WTC11 (cell line): ENCODE measurements around the gene TEX9. TPM values are rescaled to one million over a fixed set of nuclear protein-coding genes. Genes with fewer than 3 reads are reported as not detected.

Experiments used
- ATAC-seq: fragments of 200-7000 bp; cut with Tn5 transposase; 2 replicates; pipeline ENCODE4 v1.10.0; 2021; ENCODE audit warnings: mild to moderate bottlenecking, moderate library complexity
- CTCF ChIA-PET: fragments of 300-600 bp; sonication (Branson Sonifier 250); formaldehyde crosslinking; loops from one replicate; lab custom pipeline; 2021; ENCODE audit warnings: antibody characterized with exemption; lab: Charles Lee
- POLR2A ChIA-PET: fragments of 350-600 bp; sonication (Branson Sonifier 250); formaldehyde crosslinking; loops from one replicate; lab custom pipeline; 2021; ENCODE audit warnings: antibody characterized with exemption; lab: Charles Lee
- DNase-seq: peaks from one replicate; pipeline ENCODE4 v3.0.0; 2021; ENCODE audit warnings: low spot score
- H3K27ac Mint-ChIP-seq: 2 replicates; pipeline ENCODE4 v1.8.0; 2021; ENCODE audit warnings: mixed read lengths
- H3K27me3 Mint-ChIP-seq: 2 replicates; pipeline ENCODE4 v1.8.0; 2021; ENCODE audit warnings: low read depth, mild to moderate bottlenecking, moderate library complexity, mixed read lengths
- H3K36me3 Mint-ChIP-seq: 2 replicates; pipeline ENCODE4 v1.8.0; 2021; ENCODE audit warnings: mixed read lengths
- H3K4me1 Mint-ChIP-seq: 2 replicates; pipeline ENCODE4 v1.8.0; 2022; ENCODE audit warnings: mixed read lengths
- H3K4me3 Mint-ChIP-seq: 2 replicates; pipeline ENCODE4 v1.8.0; 2021; ENCODE audit warnings: mild to moderate bottlenecking, moderate library complexity, mixed read lengths
- H3K9me3 Mint-ChIP-seq: 2 replicates; pipeline ENCODE4 v1.8.0; 2021; ENCODE audit warnings: mixed read lengths
- AFF4 ChIP-seq: sonication (generic); formaldehyde crosslinking; IDR thresholded peaks from 2 replicates; pipeline ENCODE4 v1.8.1; 2023; ENCODE audit warnings: mild to moderate bottlenecking, missing genetic modification reagents, borderline replicate concordance
- CTCF ChIP-seq: fragments of 200-600 bp; IDR thresholded peaks from 2 replicates; pipeline ENCODE4 v1.8.0; 2022; ENCODE audit warnings: antibody characterized with exemption
- FOXJ3 ChIP-seq: sonication (generic); formaldehyde crosslinking; IDR thresholded peaks from 2 replicates; pipeline ENCODE4 v1.9.0; 2021; ENCODE audit warnings: missing genetic modification reagents, mild to moderate bottlenecking, borderline replicate concordance
- FOXK1 ChIP-seq: sonication (generic); formaldehyde crosslinking; IDR thresholded peaks from 2 replicates; pipeline ENCODE4 v1.8.0; 2022; ENCODE audit warnings: mild to moderate bottlenecking, moderate library complexity, missing genetic modification reagents
- GRHL2 ChIP-seq: fragments of 250-450 bp; sonication (Bioruptor Pico); IDR thresholded peaks from 2 replicates; pipeline ENCODE4 v1.8.0; 2022; ENCODE audit warnings: mild to moderate bottlenecking, moderate library complexity; ENCODE audit not compliant: insufficient replicate concordance, severe bottlenecking
- IRF2 ChIP-seq: sonication (generic); formaldehyde crosslinking; IDR thresholded peaks from 2 replicates; pipeline ENCODE4 v1.8.0; 2022; ENCODE audit warnings: low read depth, missing genetic modification reagents, borderline replicate concordance
- JUN ChIP-seq: sonication (generic); formaldehyde crosslinking; IDR thresholded peaks from 2 replicates; pipeline ENCODE4 v1.8.0; 2023; ENCODE audit warnings: mild to moderate bottlenecking, missing genetic modification reagents
- MXD4 ChIP-seq: fragments of 250-450 bp; sonication (Bioruptor Pico); IDR thresholded peaks from 2 replicates; pipeline ENCODE4 v1.8.0; 2021; ENCODE audit warnings: mild to moderate bottlenecking, moderate library complexity, borderline replicate concordance
- MYBL2 ChIP-seq: sonication (generic); formaldehyde crosslinking; IDR thresholded peaks from 2 replicates; pipeline ENCODE4 v1.8.1; 2023; ENCODE audit warnings: mild to moderate bottlenecking, moderate library complexity, missing genetic modification reagents
- NR1H2 ChIP-seq: sonication (generic); formaldehyde crosslinking; IDR thresholded peaks from 2 replicates; pipeline ENCODE4 v1.9.0; 2021; ENCODE audit warnings: mild to moderate bottlenecking, moderate library complexity, missing genetic modification reagents
- NR2C2 ChIP-seq: sonication (generic); formaldehyde crosslinking; IDR thresholded peaks from 2 replicates; pipeline ENCODE4 v1.8.0; 2022; ENCODE audit warnings: mild to moderate bottlenecking, missing genetic modification reagents
- RELA ChIP-seq: sonication (generic); formaldehyde crosslinking; IDR thresholded peaks from 2 replicates; pipeline ENCODE4 v1.8.1; 2022; ENCODE audit warnings: missing genetic modification reagents, mild to moderate bottlenecking, borderline replicate concordance
- SOX15 ChIP-seq: fragments of 250-450 bp; sonication (Bioruptor Pico); IDR thresholded peaks from 2 replicates; pipeline ENCODE4 v1.9.0; 2021; ENCODE audit warnings: mild to moderate bottlenecking
- TP53 ChIP-seq: sonication (generic); formaldehyde crosslinking; IDR thresholded peaks from 2 replicates; pipeline ENCODE4 v1.8.1; 2023; ENCODE audit warnings: mild to moderate bottlenecking, missing genetic modification reagents
- USF2 ChIP-seq: sonication (generic); formaldehyde crosslinking; IDR thresholded peaks from 2 replicates; pipeline ENCODE4 v1.8.1; 2023; ENCODE audit warnings: mild to moderate bottlenecking, missing genetic modification reagents, moderate library complexity
- ZNF263 ChIP-seq: sonication (generic); formaldehyde crosslinking; IDR thresholded peaks from 2 replicates; pipeline ENCODE4 v1.8.1; 2022; ENCODE audit warnings: low read depth, mild to moderate bottlenecking, moderate library complexity, missing genetic modification reagents
- total RNA-seq: library from RNA; stranded (reverse); gene quantifications from 3 replicates; pipeline ENCODE4 v1.2.3, GENCODE V29; 2021
- TF ChIP-seq, protein P1 (sequence below): sonication (generic); formaldehyde crosslinking; IDR thresholded peaks from 2 replicates; pipeline ENCODE4 v1.8.0; 2023; ENCODE audit warnings: missing genetic modification reagents, mild to moderate bottlenecking, borderline replicate concordance

The TEX9 gene
- total RNA-seq, 1 experiment from 2014 or later, result 12.2 TPM

- TF ChIP-seq, protein P1, sequence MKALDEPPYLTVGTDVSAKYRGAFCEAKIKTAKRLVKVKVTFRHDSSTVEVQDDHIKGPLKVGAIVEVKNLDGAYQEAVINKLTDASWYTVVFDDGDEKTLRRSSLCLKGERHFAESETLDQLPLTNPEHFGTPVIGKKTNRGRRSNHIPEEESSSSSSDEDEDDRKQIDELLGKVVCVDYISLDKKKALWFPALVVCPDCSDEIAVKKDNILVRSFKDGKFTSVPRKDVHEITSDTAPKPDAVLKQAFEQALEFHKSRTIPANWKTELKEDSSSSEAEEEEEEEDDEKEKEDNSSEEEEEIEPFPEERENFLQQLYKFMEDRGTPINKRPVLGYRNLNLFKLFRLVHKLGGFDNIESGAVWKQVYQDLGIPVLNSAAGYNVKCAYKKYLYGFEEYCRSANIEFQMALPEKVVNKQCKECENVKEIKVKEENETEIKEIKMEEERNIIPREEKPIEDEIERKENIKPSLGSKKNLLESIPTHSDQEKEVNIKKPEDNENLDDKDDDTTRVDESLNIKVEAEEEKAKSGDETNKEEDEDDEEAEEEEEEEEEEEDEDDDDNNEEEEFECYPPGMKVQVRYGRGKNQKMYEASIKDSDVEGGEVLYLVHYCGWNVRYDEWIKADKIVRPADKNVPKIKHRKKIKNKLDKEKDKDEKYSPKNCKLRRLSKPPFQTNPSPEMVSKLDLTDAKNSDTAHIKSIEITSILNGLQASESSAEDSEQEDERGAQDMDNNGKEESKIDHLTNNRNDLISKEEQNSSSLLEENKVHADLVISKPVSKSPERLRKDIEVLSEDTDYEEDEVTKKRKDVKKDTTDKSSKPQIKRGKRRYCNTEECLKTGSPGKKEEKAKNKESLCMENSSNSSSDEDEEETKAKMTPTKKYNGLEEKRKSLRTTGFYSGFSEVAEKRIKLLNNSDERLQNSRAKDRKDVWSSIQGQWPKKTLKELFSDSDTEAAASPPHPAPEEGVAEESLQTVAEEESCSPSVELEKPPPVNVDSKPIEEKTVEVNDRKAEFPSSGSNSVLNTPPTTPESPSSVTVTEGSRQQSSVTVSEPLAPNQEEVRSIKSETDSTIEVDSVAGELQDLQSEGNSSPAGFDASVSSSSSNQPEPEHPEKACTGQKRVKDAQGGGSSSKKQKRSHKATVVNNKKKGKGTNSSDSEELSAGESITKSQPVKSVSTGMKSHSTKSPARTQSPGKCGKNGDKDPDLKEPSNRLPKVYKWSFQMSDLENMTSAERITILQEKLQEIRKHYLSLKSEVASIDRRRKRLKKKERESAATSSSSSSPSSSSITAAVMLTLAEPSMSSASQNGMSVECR (CRISPR knock-in tag), result no peak
- TF ChIP-seq AFF4 (CRISPR knock-in tag), result no peak
- TF ChIP-seq, all 79 proteins: peak for 0
These were observed 13.2 kb upstream of the TEX9 start (continued) for GRCh38 chr15:56351957-56352506.

GRCh38 chr15:56353119-56353518 lies 12.1 kb upstream of the TEX9 start:
- peaks cover 20% of the 10 kb centered on the region for H3K4me1 Mint-ChIP-seq
- TF ChIP-seq CTCF (no peak), FOXK1 (CRISPR knock-in tag) (no peak), AFF4 (CRISPR knock-in tag) (no peak), NR2C2 (CRISPR knock-in tag) (no peak), RELA (CRISPR knock-in tag) (no peak), SOX15 (CRISPR knock-in tag) (no peak), MYBL2 (no peak), USF2 (CRISPR knock-in tag) (no peak), GRHL2 (no peak), JUN (CRISPR knock-in tag) (no peak), MXD4 (CRISPR knock-in tag) (no peak), IRF2 (CRISPR knock-in tag) (no peak), FOXJ3 (CRISPR knock-in tag) (no peak), ZNF263 (CRISPR knock-in tag) (no peak), TP53 (no peak), NR1H2 (CRISPR knock-in tag) (no peak)
- ATAC-seq, result no peak
- CTCF ChIA-PET, result no interaction called here
- H3K27ac Mint-ChIP-seq, result no peak overlapping the region
- POLR2A ChIA-PET, result interaction anchor here (0.6 kb wide), 1 partner anchor 109 kb away, joined by 3 read pairs; no protein-coding TSS in a partner anchor
- no peak overlapping the region for H3K4me3 Mint-ChIP-seq
- H3K9me3 Mint-ChIP-seq, result no peaks in the 10 kb centered on the region
- DNase-seq, result no peak
- H3K27me3 Mint-ChIP-seq, result no peaks in the 10 kb centered on the region
- H3K36me3 Mint-ChIP-seq, result no peaks in the 10 kb centered on the region
